Measurements from ENCODE around the gene SOX2. TPM values are rescaled to one million over a fixed set of nuclear protein-coding genes. Genes with fewer than 3 reads are reported as not detected.
A peak's percentile ranks its signal among the peaks of the same experiment; 100 is the strongest.

The SOX2 gene
- total and polyA plus RNA-seq, 2 donors (not counting 1 experiment from before 2014, with no cell fraction given) = not detected

- TF ChIP-seq, protein P1, sequence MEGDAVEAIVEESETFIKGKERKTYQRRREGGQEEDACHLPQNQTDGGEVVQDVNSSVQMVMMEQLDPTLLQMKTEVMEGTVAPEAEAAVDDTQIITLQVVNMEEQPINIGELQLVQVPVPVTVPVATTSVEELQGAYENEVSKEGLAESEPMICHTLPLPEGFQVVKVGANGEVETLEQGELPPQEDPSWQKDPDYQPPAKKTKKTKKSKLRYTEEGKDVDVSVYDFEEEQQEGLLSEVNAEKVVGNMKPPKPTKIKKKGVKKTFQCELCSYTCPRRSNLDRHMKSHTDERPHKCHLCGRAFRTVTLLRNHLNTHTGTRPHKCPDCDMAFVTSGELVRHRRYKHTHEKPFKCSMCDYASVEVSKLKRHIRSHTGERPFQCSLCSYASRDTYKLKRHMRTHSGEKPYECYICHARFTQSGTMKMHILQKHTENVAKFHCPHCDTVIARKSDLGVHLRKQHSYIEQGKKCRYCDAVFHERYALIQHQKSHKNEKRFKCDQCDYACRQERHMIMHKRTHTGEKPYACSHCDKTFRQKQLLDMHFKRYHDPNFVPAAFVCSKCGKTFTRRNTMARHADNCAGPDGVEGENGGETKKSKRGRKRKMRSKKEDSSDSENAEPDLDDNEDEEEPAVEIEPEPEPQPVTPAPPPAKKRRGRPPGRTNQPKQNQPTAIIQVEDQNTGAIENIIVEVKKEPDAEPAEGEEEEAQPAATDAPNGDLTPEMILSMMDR (IDR thresholded peaks at IDR 0.05) = no peak
- no peak for TF ChIP-seq EZH2 (IDR thresholded peaks at IDR 0.05; ENCODE audit: borderline replicate concordance, insufficient read depth, low read depth, low read length, poor library complexity, severe bottlenecking)
- Mint-ChIP-seq H3K4me1 (peaks cover 10% of the 10 kb centered on the region), H3K4me3 (no peak overlapping the region), H3K27me3 (peaks cover 81% of the 10 kb centered on the region), H3K27ac (no peak overlapping the region), H3K9me3 (ENCODE audit: insufficient read depth) (no peaks in the 10 kb centered on the region)
- no peaks in the 10 kb centered on the region for H3K79me2 ChIP-seq (ENCODE audit: control insufficient read depth, insufficient read depth, low read length)
- H3K4me2 ChIP-seq (replicated peaks; ENCODE audit: low read depth, low read length, poor library complexity, severe bottlenecking) = no peak overlapping the region
- no peaks in the 10 kb centered on the region for H4K20me1 ChIP-seq (ENCODE audit: control insufficient read depth, insufficient read depth, low read length, poor library complexity, severe bottlenecking)
- peaks cover 0 to 61% (median 54%) of the 10 kb centered on the region in 4 experiments for H3K27me3 ChIP-seq (replicated peaks in 1 of 4; ENCODE audit: control extremely low read depth in 1 of 4, control insufficient read depth in 3 of 4, insufficient read depth in 4 of 4, low read length in 3 of 4)
- ATAC-seq (ENCODE audit: low read depth) (no peak), DNase-seq (peak; percentile 7)
- H3K9me3 ChIP-seq (ENCODE audit: control extremely low read depth in 1 of 3, control insufficient read depth in 2 of 3, insufficient read depth in 1 of 3, low read length in 2 of 3) = peaks cover 2 to 22% (median 4%) of the 10 kb centered on the region in 3 donors
- ChIA-PET CTCF (interaction anchor here (1.7 kb wide), 1 partner anchor 21 kb away, joined by 5 read pairs; no protein-coding TSS in a partner anchor), POLR2A (no interaction called here)
- intact Hi-C loops (cut with micrococcal nuclease) = loop anchor here (2.0 to 5.0 kb wide), 2 partner anchors 21 to 37 kb away; no protein-coding TSS in a partner anchor
- 4% methylated on average over 5 of the region's 12 CpGs for WGBS (ENCODE audit: insufficient coverage)
- H3K27ac ChIP-seq (ENCODE audit: low read length in 2 of 2) = no peak overlapping the region
- no peaks in the 10 kb centered on the region for H3K36me3 ChIP-seq (replicated peaks in 1 of 2; ENCODE audit: control extremely low read depth in 1 of 2, control insufficient read depth in 1 of 2, extremely low read depth in 1 of 2, insufficient read depth in 2 of 2, low read length in 1 of 2)
- no peak overlapping the region for H2AFZ ChIP-seq (ENCODE audit: insufficient read depth, low read depth, low read length, poor library complexity, severe bottlenecking)
- H3K4me1 ChIP-seq (ENCODE audit: control insufficient read depth in 2 of 2, insufficient read depth in 2 of 2, low read length in 2 of 2) = peaks cover 17 to 18% of the 10 kb centered on the region in 2 donors
- H3K4me3 ChIP-seq (ENCODE audit: control extremely low read depth in 1 of 5, extremely low read depth in 1 of 5, insufficient read depth in 1 of 5, low read depth in 2 of 5, low read length in 4 of 5) = no peak overlapping the region
- no peak overlapping the region for H3K9ac ChIP-seq (ENCODE audit: low read length)
Observed at GRCh38 chr3:181729341-181729869, 17.7 kb downstream of the SOX2 start.

DNA sequence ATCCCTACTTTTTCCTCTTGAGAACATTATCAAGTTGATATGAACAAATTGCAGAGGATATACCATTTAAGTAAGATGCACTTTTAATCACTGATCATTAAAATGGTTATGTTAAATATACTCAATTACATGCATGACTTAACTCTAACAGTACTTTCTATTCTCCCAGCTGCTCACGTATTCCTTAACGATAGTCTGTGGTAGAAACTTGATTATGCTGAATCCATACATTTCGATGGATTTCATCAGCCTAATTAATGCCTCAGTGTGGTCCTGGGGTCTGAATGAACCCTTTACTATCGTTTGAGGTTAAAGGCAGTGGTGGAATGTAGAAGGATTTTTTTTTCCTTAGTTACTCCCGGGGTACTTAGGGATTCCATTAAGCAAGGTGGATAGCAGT lies 18.6 kb downstream of the SOX2 start:
- DNase-seq = no peak
- H3K4me3 ChIP-seq (ENCODE audit: control extremely low read depth in 1 of 5, extremely low read depth in 1 of 5, insufficient read depth in 1 of 5, low read depth in 2 of 5, low read length in 4 of 5) = no peak overlapping the region
- CTCF ChIA-PET = interaction anchor here (0.7 to 1.7 kb wide), 2 partner anchors 22 to 452 kb away, joined by 3 to 5 read pairs; no protein-coding TSS in a partner anchor
- peaks cover 0 to 19% (median 2%) of the 10 kb centered on the region in 3 donors for H3K9me3 ChIP-seq (ENCODE audit: control extremely low read depth in 1 of 3, control insufficient read depth in 2 of 3, insufficient read depth in 1 of 3, low read length in 2 of 3)
- no peak overlapping the region for H3K9ac ChIP-seq (ENCODE audit: low read length)
- H3K4me1 ChIP-seq (ENCODE audit: control insufficient read depth in 2 of 2, insufficient read depth in 2 of 2, low read length in 2 of 2) = peaks cover 17 to 18% of the 10 kb centered on the region in 2 donors
- no peak overlapping the region for H2AFZ ChIP-seq (ENCODE audit: insufficient read depth, low read depth, low read length, poor library complexity, severe bottlenecking)
- POLR2A ChIA-PET = no interaction called here
- no peak overlapping the region for H3K27ac ChIP-seq (ENCODE audit: low read length in 2 of 2)
- intact Hi-C loops (cut with micrococcal nuclease) = no loop called here
- no peaks in the 10 kb centered on the region for H3K9me3 Mint-ChIP-seq (ENCODE audit: insufficient read depth)
- H3K27me3 Mint-ChIP-seq = peaks cover 75% of the 10 kb centered on the region
- peaks cover 10% of the 10 kb centered on the region for H3K4me1 Mint-ChIP-seq
- no peak overlapping the region for H3K27ac Mint-ChIP-seq
- no peak for ATAC-seq (ENCODE audit: low read depth)
- H3K4me3 Mint-ChIP-seq = no peak overlapping the region
- no CpG with 5 or more reads among the region's 5 CpGs for WGBS (ENCODE audit: insufficient coverage)
- peaks cover 0 to 52% (median 46%) of the 10 kb centered on the region in 4 experiments for H3K27me3 ChIP-seq (replicated peaks in 1 of 4; ENCODE audit: control extremely low read depth in 1 of 4, control insufficient read depth in 3 of 4, insufficient read depth in 4 of 4, low read length in 3 of 4)
- H3K4me2 ChIP-seq (replicated peaks; ENCODE audit: low read depth, low read length, poor library complexity, severe bottlenecking) = no peak overlapping the region
- TF ChIP-seq, protein P1 (IDR thresholded peaks at IDR 0.05) = no peak
- no peak for TF ChIP-seq EZH2 (IDR thresholded peaks at IDR 0.05; ENCODE audit: borderline replicate concordance, insufficient read depth, low read depth, low read length, poor library complexity, severe bottlenecking)
- no peaks in the 10 kb centered on the region for H4K20me1 ChIP-seq (ENCODE audit: control insufficient read depth, insufficient read depth, low read length, poor library complexity, severe bottlenecking)
- H3K79me2 ChIP-seq (ENCODE audit: control insufficient read depth, insufficient read depth, low read length) = no peaks in the 10 kb centered on the region
- H3K36me3 ChIP-seq (replicated peaks in 1 of 2; ENCODE audit: control extremely low read depth in 1 of 2, control insufficient read depth in 1 of 2, extremely low read depth in 1 of 2, insufficient read depth in 2 of 2, low read length in 1 of 2) = no peaks in the 10 kb centered on the region

All from B cell (primary cell).